HepG2 (cell line): ENCODE measurements around the gene ARG2. TPM values are rescaled to one million over a fixed set of nuclear protein-coding genes. Genes with fewer than 3 reads are reported as not detected.

Experiments used
- CBFB ChIP-seq: sonication (generic); formaldehyde crosslinking; IDR thresholded peaks from 2 replicates; pipeline ENCODE4 v1.4.0; 2020; ENCODE audit warnings: missing genetic modification reagents
- FOXJ3 ChIP-seq: sonication (generic); formaldehyde crosslinking; IDR thresholded peaks from 2 replicates; pipeline ENCODE4 v1.4.0; 2020; ENCODE audit warnings: missing genetic modification reagents, mild to moderate bottlenecking, borderline replicate concordance
- GATAD1 ChIP-seq: IDR thresholded peaks from 2 replicates; pipeline ENCODE4 v1.6.1; 2016; ENCODE audit warnings: missing genetic modification reagents, missing compliant biosample characterization
- HIVEP1 ChIP-seq: sonication (generic); formaldehyde crosslinking; IDR thresholded peaks from 2 replicates; pipeline ENCODE4 v1.4.0; 2020; ENCODE audit warnings: mild to moderate bottlenecking, missing genetic modification reagents
- MTF1 ChIP-seq: sonication (generic); formaldehyde crosslinking; IDR thresholded peaks from 2 replicates; pipeline ENCODE4 v1.5.0; 2020; ENCODE audit warnings: missing genetic modification reagents
- PBX3 ChIP-seq: sonication (generic); formaldehyde crosslinking; IDR thresholded peaks from 2 replicates; pipeline ENCODE4 v1.8.1; 2023; ENCODE audit warnings: missing genetic modification reagents, inconsistent platforms, borderline replicate concordance
- SP140L ChIP-seq: sonication (generic); formaldehyde crosslinking; IDR thresholded peaks from 2 replicates; pipeline ENCODE4 v1.4.0; 2020; ENCODE audit warnings: missing genetic modification reagents, borderline replicate concordance
- U2AF1 ChIP-seq: fragments of 200-400 bp; formaldehyde crosslinking; optimal IDR thresholded peaks from 2 replicates; pipeline ENCODE3; 2017; ENCODE audit warnings: mild to moderate bottlenecking, low read depth, low read length
- ZBTB38 ChIP-seq: sonication (generic); formaldehyde crosslinking; IDR thresholded peaks from 2 replicates; pipeline ENCODE4 v1.5.1; 2020; ENCODE audit warnings: mild to moderate bottlenecking, missing genetic modification reagents
- ZFP36L1 ChIP-seq: sonication (generic); formaldehyde crosslinking; IDR thresholded peaks from 2 replicates; pipeline ENCODE4 v1.8.0; 2022; ENCODE audit warnings: mild to moderate bottlenecking, missing genetic modification reagents, moderate library complexity
- ZMYM4 ChIP-seq: sonication (generic); formaldehyde crosslinking; IDR thresholded peaks from 2 replicates; pipeline ENCODE4 v1.8.1; 2023; ENCODE audit warnings: mild to moderate bottlenecking, missing genetic modification reagents
- ZNF326 ChIP-seq: sonication (generic); formaldehyde crosslinking; IDR thresholded peaks from 2 replicates; pipeline ENCODE4 v1.4.0; 2020; ENCODE audit warnings: missing genetic modification reagents, borderline replicate concordance
- ZNF552 ChIP-seq: sonication (generic); formaldehyde crosslinking; IDR thresholded peaks from 2 replicates; pipeline ENCODE4 v1.9.0; 2022; ENCODE audit warnings: missing genetic modification reagents, mild to moderate bottlenecking, borderline replicate concordance
- ZNF713 ChIP-seq: sonication (generic); formaldehyde crosslinking; IDR thresholded peaks from 2 replicates; pipeline ENCODE4 v1.4.0; 2020; ENCODE audit warnings: mild to moderate bottlenecking, missing genetic modification reagents
- polyA plus RNA-seq, 8 experiments: library from polyadenylated mRNA; depleted of rRNA in 3 of 8; stranded (reverse) in 7 of 8; unstranded in 1 of 8; fragments of >200 nt; fragmentation: Illumina TruSeq in 4 of 8; extraction: Trizol in 4 of 8; gene quantifications; 2 replicates each; pipeline versions ENCODE4 v1.2.1 to v1.2.3, GENCODE V29; 2011 to 2016; ENCODE audit warnings: low read depth in 4 of 8, missing spikeins in 1 of 8, mixed read lengths in 1 of 8; ENCODE audit not compliant: insufficient read depth in 1 of 8
- total RNA-seq, 5 experiments: library from RNA; depleted of rRNA; stranded (reverse); fragments of >200 nt; fragmentation: Illumina TruSeq; extraction: Trizol; gene quantifications; 2 replicates each; pipeline ENCODE4 v1.2.3, GENCODE V29; 2016; ENCODE audit warnings: low read depth in 1 of 5
- TF ChIP-seq, protein P1 (sequence below): sonication (generic); formaldehyde crosslinking; IDR thresholded peaks from 2 replicates; pipeline ENCODE4 v1.4.0; 2020; ENCODE audit warnings: missing genetic modification reagents
- TF ChIP-seq, protein P2 (sequence below): sonication (generic); formaldehyde crosslinking; IDR thresholded peaks from 2 replicates; pipeline ENCODE4 v1.5.0; 2020; ENCODE audit warnings: missing genetic modification reagents
- TF ChIP-seq, protein P3 (sequence below): sonication (generic); formaldehyde crosslinking; IDR thresholded peaks from 2 replicates; pipeline ENCODE4 v1.5.1; 2020; ENCODE audit warnings: missing genetic modification reagents, mild to moderate bottlenecking, borderline replicate concordance
- TF ChIP-seq, protein P4 (sequence below): sonication (generic); formaldehyde crosslinking; IDR thresholded peaks from 2 replicates; pipeline ENCODE4 v1.4.0; 2020; ENCODE audit warnings: missing genetic modification reagents
- TF ChIP-seq, protein P5 (sequence below): sonication (generic); formaldehyde crosslinking; conservative IDR thresholded peaks from 2 replicates; pipeline ENCODE4 v1.4.0; 2020; ENCODE audit warnings: missing genetic modification reagents
- TF ChIP-seq, protein P6 (sequence below): sonication (generic); formaldehyde crosslinking; IDR thresholded peaks from 2 replicates; pipeline ENCODE4 v1.5.1; 2020; ENCODE audit warnings: missing genetic modification reagents, mild to moderate bottlenecking, borderline replicate concordance

The ARG2 gene
- total and polyA plus RNA-seq, 2 of the 13 experiments (the other 11 are each of a cell fraction or from before 2014, with no cell fraction given), result 37.5 to 73.6 TPM

DNA sequence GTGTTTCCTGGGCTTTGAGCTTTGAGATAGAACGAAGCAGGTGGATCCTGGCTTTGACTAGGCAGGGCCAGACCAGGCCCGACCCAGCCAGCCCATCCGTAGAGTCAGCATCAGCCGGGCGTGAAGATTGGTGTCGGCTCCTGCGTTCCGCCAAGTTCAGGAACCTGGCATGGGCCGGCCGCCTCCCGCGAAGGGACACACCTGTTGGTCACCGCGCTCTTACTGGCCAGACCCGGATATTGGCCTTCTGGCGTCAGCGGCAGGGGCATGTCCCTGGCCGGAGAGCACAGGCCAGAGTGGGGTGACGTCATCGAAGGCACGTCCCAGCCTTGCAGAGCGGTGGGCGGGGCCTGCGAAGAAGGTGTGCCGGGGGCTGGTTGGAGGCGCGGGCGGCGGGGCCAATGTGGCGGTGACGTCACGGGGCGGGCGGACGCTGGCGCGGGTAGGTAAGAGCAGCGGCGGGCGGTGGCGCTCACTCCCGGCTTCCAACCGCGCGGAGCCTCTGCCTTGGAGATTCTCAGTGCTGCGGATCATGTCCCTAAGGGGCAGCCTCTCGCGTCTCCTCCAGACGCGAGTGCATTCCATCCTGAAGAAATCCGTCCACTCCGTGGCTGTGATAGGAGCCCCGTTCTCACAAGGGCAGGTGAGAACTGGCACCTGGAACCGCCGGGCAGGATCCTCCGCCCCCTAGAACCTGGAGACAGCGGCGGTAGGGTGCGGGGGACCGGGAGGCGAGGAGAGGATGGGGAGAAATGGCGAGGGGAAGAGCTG, at the start of gene ARG2 (continued):
- TF ChIP-seq, protein P1, sequence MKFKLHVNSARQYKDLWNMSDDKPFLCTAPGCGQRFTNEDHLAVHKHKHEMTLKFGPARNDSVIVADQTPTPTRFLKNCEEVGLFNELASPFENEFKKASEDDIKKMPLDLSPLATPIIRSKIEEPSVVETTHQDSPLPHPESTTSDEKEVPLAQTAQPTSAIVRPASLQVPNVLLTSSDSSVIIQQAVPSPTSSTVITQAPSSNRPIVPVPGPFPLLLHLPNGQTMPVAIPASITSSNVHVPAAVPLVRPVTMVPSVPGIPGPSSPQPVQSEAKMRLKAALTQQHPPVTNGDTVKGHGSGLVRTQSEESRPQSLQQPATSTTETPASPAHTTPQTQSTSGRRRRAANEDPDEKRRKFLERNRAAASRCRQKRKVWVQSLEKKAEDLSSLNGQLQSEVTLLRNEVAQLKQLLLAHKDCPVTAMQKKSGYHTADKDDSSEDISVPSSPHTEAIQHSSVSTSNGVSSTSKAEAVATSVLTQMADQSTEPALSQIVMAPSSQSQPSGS (CRISPR knock-in tag), result peak; percentile 99
- TF ChIP-seq SP140L (CRISPR knock-in tag), result no peak
- TF ChIP-seq, protein P2, sequence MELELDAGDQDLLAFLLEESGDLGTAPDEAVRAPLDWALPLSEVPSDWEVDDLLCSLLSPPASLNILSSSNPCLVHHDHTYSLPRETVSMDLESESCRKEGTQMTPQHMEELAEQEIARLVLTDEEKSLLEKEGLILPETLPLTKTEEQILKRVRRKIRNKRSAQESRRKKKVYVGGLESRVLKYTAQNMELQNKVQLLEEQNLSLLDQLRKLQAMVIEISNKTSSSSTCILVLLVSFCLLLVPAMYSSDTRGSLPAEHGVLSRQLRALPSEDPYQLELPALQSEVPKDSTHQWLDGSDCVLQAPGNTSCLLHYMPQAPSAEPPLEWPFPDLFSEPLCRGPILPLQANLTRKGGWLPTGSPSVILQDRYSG (CRISPR knock-in tag), result no peak
- TF ChIP-seq ZNF552 (CRISPR knock-in tag), result no peak
- 0 out of 2 replicates have a peak, but pooled peaks have one; percentile 50 for TF ChIP-seq ZFP36L1 (CRISPR knock-in tag)
- no peak for TF ChIP-seq PBX3 (CRISPR knock-in tag)
- TF ChIP-seq, protein P3, sequence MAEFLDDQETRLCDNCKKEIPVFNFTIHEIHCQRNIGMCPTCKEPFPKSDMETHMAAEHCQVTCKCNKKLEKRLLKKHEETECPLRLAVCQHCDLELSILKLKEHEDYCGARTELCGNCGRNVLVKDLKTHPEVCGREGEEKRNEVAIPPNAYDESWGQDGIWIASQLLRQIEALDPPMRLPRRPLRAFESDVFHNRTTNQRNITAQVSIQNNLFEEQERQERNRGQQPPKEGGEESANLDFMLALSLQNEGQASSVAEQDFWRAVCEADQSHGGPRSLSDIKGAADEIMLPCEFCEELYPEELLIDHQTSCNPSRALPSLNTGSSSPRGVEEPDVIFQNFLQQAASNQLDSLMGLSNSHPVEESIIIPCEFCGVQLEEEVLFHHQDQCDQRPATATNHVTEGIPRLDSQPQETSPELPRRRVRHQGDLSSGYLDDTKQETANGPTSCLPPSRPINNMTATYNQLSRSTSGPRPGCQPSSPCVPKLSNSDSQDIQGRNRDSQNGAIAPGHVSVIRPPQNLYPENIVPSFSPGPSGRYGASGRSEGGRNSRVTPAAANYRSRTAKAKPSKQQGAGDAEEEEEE, result 0 out of 2 replicates have a peak, but pooled peaks have one; percentile 50
- TF ChIP-seq FOXJ3 (CRISPR knock-in tag), result no peak
- no peak for TF ChIP-seq CBFB (CRISPR knock-in tag)
- peak; percentile 82 for TF ChIP-seq ZBTB38 (CRISPR knock-in tag)
- no peak for TF ChIP-seq ZNF326 (CRISPR knock-in tag)
- peak; percentile 89 for TF ChIP-seq ZMYM4 (CRISPR knock-in tag)
- peak; percentile 75; the same call in 1 of the 2 replicates for TF ChIP-seq GATAD1 (CRISPR knock-in tag)
- TF ChIP-seq, protein P4, sequence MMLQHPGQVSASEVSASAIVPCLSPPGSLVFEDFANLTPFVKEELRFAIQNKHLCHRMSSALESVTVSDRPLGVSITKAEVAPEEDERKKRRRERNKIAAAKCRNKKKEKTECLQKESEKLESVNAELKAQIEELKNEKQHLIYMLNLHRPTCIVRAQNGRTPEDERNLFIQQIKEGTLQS, result peak; percentile 90
- no peak for TF ChIP-seq ZNF713 (CRISPR knock-in tag)
- TF ChIP-seq HIVEP1, result peak; percentile 97
- no peak for TF ChIP-seq MTF1
- no peak for TF ChIP-seq U2AF1
- TF ChIP-seq, protein P5, sequence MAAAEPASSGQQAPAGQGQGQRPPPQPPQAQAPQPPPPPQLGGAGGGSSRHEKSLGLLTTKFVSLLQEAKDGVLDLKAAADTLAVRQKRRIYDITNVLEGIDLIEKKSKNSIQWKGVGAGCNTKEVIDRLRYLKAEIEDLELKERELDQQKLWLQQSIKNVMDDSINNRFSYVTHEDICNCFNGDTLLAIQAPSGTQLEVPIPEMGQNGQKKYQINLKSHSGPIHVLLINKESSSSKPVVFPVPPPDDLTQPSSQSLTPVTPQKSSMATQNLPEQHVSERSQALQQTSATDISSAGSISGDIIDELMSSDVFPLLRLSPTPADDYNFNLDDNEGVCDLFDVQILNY (CRISPR knock-in tag), result no peak
- TF ChIP-seq, protein P6, sequence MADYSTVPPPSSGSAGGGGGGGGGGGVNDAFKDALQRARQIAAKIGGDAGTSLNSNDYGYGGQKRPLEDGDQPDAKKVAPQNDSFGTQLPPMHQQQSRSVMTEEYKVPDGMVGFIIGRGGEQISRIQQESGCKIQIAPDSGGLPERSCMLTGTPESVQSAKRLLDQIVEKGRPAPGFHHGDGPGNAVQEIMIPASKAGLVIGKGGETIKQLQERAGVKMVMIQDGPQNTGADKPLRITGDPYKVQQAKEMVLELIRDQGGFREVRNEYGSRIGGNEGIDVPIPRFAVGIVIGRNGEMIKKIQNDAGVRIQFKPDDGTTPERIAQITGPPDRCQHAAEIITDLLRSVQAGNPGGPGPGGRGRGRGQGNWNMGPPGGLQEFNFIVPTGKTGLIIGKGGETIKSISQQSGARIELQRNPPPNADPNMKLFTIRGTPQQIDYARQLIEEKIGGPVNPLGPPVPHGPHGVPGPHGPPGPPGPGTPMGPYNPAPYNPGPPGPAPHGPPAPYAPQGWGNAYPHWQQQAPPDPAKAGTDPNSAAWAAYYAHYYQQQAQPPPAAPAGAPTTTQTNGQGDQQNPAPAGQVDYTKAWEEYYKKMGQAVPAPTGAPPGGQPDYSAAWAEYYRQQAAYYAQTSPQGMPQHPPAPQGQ (CRISPR knock-in tag), result no peak
